Left lung (tissue), 10 donors: Measurements from ENCODE around the gene TEX48. TPM values are rescaled to one million over a fixed set of nuclear protein-coding genes. Genes with fewer than 3 reads are reported as not detected.

ENCODE experiments used
- ATAC-seq: fragments of 200-7000 bp; cut with Tn5 transposase; one replicate; pipeline ENCODE4 v1.9.1; 2020; ENCODE audit warnings: moderate library complexity
- DNase-seq, 4 donors: peaks; one replicate each; pipeline ENCODE4 v3.0.0-alpha.2; 2013 to 2020
- H3K27ac ChIP-seq, 2 donors: fragments of 200-600 bp; sonication (generic) in 1 of 2; one replicate each; pipeline versions ENCODE4 v1.5.0 to v1.8.0; 2020 to 2021
- H3K27me3 ChIP-seq, 2 donors: fragments of 200-600 bp; sonication (generic) in 1 of 2; one replicate each; pipeline versions ENCODE4 v1.5.0 to v1.8.0; 2020 to 2021
- H3K36me3 ChIP-seq, 2 donors: fragments of 200-600 bp; sonication (generic) in 1 of 2; one replicate each; pipeline versions ENCODE4 v1.5.0 to v1.8.0; 2020 to 2021
- H3K4me1 ChIP-seq, 2 donors: fragments of 200-600 bp; one replicate each; pipeline ENCODE4 v1.8.0; 2021
- H3K4me3 ChIP-seq, 2 donors: fragments of 200-600 bp; sonication (generic) in 1 of 2; one replicate each; pipeline versions ENCODE4 v1.5.0 to v1.8.0; 2020 to 2021; ENCODE audit warnings: mild to moderate bottlenecking in 1 of 2
- H3K9me3 ChIP-seq, 2 donors: fragments of 200-600 bp; sonication (generic) in 1 of 2; one replicate each; pipeline versions ENCODE4 v1.5.0 to v1.8.0; 2020 to 2021
- CTCF ChIP-seq, 2 donors: fragments of 200-600 bp; sonication (generic) in 1 of 2; IDR thresholded peaks; one replicate each; pipeline versions ENCODE4 v1.5.0 to v1.8.0; 2021; ENCODE audit warnings: antibody characterized with exemption in 2 of 2
- intact Hi-C, 2 donors: fragments of 100-400 bp; cut with DNase I; formaldehyde crosslinking; loops; one replicate each; pipeline versions ENCODE4 v1.11.2 to v1.14.2; 2022
- polyA plus RNA-seq, 6 donors: library from polyadenylated mRNA; unstranded; fragments of 120-200 nt; gene quantifications; one replicate each; pipeline ENCODE4 v1.2.1, GENCODE V29; 2013; ENCODE audit not compliant: insufficient read length in 6 of 6
- total RNA-seq, 2 donors: library from RNA; stranded (reverse); fragmentation: NEBNext Ultra II Directional; extraction: Animal tissue kit (Norgen Biotek cat#: 25700); gene quantifications; one replicate each; pipeline ENCODE4 v1.2.1, GENCODE V29; 2021
- donor health status: DM: no; HTN: yes; CAD: no.
- donor health status: DM: no; HTN: no; CAD: no.

The TEX48 gene
- total and polyA plus RNA-seq, 8 donors: 0.35 to 0.41 TPM; not detected in 6

DNA sequence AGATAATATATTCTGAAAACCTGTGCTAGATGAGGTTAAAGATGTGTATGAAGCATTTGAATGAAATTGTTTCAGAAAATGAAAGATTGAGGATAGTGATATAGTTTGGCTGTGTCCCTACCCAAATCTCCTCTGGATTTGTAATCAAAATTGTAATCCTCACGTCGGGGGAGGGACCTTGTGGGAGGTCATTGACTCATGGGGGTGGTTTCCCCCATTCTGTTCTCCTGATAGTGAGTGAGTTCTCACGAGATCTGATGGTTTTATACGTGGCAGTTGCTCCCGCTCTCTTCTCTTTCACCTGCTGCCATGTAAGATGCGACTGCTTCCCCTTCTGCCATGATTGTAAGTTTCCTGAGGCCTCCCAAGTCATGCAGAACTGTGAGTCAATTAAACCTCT, 2.0 kb upstream of the TEX48 start:
- no peak overlapping the region for H3K4me3 ChIP-seq
- no peaks in the 10 kb centered on the region for H3K4me1 ChIP-seq
- intact Hi-C loops: loop anchor here in 1 of 2 donors (10.0 kb wide), 2 partner anchors 231 to 331 kb away; no protein-coding TSS in a partner anchor
- H3K27me3 ChIP-seq: no peaks in the 10 kb centered on the region
- no peak for TF ChIP-seq CTCF (IDR thresholded peaks at IDR 0.05)
- H3K27ac ChIP-seq: no peak overlapping the region
- no peaks in the 10 kb centered on the region for H3K9me3 ChIP-seq
- DNase-seq (no peak), ATAC-seq (no peak)
- H3K36me3 ChIP-seq: no peaks in the 10 kb centered on the region

DNA sequence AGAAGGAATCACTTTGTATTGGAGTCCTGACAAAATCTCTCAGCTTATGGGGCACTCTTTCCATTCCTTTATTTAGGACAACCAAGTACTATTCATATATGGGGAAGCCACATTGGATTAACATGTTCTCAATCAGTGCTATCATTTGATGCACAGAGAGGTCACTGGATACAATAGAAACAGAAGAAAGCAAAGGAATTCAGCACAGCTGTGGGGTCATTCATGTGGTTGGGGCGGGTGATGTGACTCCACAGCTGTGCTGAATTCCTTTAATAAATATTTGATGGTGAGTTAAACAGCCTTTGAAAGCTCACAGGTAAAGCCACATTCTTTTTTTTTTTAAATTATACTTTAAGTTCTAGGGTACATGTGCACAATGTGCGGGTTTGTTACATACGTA, 854 bp upstream of the TEX48 start:
- H3K9me3 ChIP-seq: no peaks in the 10 kb centered on the region
- ATAC-seq (no peak), DNase-seq (no peak)
- H3K4me1 ChIP-seq: no peaks in the 10 kb centered on the region
- H3K4me3 ChIP-seq: no peak overlapping the region
- intact Hi-C loops: loop anchor here in 1 of 2 donors (10.0 kb wide), 2 partner anchors 232 to 332 kb away; no protein-coding TSS in a partner anchor
- H3K27ac ChIP-seq: no peak overlapping the region
- H3K36me3 ChIP-seq: no peaks in the 10 kb centered on the region
- H3K27me3 ChIP-seq: no peaks in the 10 kb centered on the region
- TF ChIP-seq CTCF (IDR thresholded peaks at IDR 0.05): no peak

- Histone ChIP-seq H3K9me3 (no peaks in the 10 kb centered on the region), H3K4me3 (no peak overlapping the region), H3K27me3 (no peaks in the 10 kb centered on the region), H3K27ac (no peak overlapping the region), H3K36me3 (no peaks in the 10 kb centered on the region), H3K4me1 (peaks cover 0 to 5% of the 10 kb centered on the region in 2 donors)
- DNase-seq: no peak
- ATAC-seq: no peak
- TF ChIP-seq CTCF (IDR thresholded peaks at IDR 0.05): no peak
- intact Hi-C loops: loop anchor here in 1 of 2 donors (10.0 kb wide), 2 partner anchors 234 to 334 kb away; no protein-coding TSS in a partner anchor
Observed at GRCh38 chr9:114680259-114681001, 1.6 kb downstream of the TEX48 start.

DNA sequence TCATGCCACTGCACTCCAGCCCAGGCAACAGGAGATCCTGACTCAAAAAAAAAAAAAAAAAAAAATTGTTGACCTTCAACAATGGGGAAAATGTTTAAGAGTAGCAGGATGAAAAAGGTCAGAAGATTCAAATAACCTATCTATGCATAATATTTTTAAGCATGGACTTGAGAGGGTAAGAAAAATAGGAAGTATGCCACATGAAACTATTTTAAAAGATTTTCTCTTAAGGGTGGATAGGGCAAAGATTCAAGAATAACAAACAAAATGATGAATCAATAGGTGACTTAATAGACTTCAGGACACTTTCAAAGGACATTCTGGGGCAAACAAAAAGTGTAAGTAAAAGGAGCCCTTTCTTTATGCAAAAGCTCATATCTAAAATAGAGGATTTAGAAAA, 3.2 kb downstream of the TEX48 start:
- no peaks in the 10 kb centered on the region for H3K9me3 ChIP-seq
- DNase-seq (no peak), ATAC-seq (no peak)
- H3K4me3 ChIP-seq: no peak overlapping the region
- H3K4me1 ChIP-seq: peaks cover 0 to 5% of the 10 kb centered on the region in 2 donors
- no peak overlapping the region for H3K27ac ChIP-seq
- intact Hi-C loops: no loop called here
- no peaks in the 10 kb centered on the region for H3K36me3 ChIP-seq
- H3K27me3 ChIP-seq: no peaks in the 10 kb centered on the region
- no peak for TF ChIP-seq CTCF (IDR thresholded peaks at IDR 0.05)

DNA sequence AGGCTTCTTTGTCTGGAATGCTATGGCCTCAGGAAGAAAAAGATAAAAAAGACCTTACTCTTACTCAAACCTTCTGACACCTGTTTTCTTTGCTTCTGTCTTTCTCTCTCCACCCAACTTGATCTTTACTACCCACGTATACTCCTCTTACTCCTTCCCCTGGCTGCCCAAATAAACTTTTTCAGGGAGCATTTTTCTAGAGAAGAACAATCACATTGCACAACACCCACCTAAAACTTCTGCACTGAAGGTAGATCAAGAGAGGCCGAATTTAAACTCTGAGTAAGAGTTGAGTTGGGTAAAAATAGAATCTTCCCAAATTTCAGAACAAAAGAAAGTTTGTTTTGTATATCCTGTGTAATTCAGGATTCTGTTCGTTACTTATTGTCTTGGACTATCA, 3.9 kb downstream of the TEX48 start:
- intact Hi-C loops: no loop called here
- ATAC-seq: no peak
- TF ChIP-seq CTCF (IDR thresholded peaks at IDR 0.05): no peak

More for the DNA sequence above, 3.9 kb downstream of the TEX48 start:
- Histone ChIP-seq H3K27me3 (no peaks in the 10 kb centered on the region), H3K9me3 (no peaks in the 10 kb centered on the region), H3K4me1 (peaks cover 0 to 5% of the 10 kb centered on the region in 2 donors), H3K4me3 (no peak overlapping the region), H3K27ac (no peak overlapping the region), H3K36me3 (no peaks in the 10 kb centered on the region)
- no peak for DNase-seq
